Hematopoietic multipotent progenitor cell treated with erythropoietin and hydrocortisone succinate and interleukin-3 and kit ligand, for 6 days (in vitro differentiated cells): Measurements from ENCODE around the gene GNG3.
A peak's percentile ranks its signal among the peaks of the same experiment; 100 is the strongest.
"Not testable (repeated sequence)": the region's sequence is repeated elsewhere in the genome, so short reads cannot be mapped to it uniquely, and the experiment has no call there.

Source experiments
- DNase-seq: peaks from one replicate; pipeline ENCODE4 v3.0.0-alpha.2; 2015

GNG3 gene

GRCh38 chr11:62721994-62722393 is 14.5 kb downstream of the GNG3 start:
- DNase-seq, result peak; percentile 49

GRCh38 chr11:62724171-62724570 is 16.7 kb downstream of the GNG3 start:
- DNase-seq, result no peak

GRCh38 chr11:62725646-62726045 is 18.2 kb downstream of the GNG3 start:
- DNase-seq, result peak; percentile 23

- DNase-seq, result peak; percentile 40
Measured at GRCh38 chr11:62726156-62726914, 18.9 kb downstream of the GNG3 start.

GRCh38 chr11:62726915-62727164 is 19.4 kb downstream of the GNG3 start:
- DNase-seq, result no peak

- DNase-seq, result peak; percentile 100
Measured at GRCh38 chr11:62727165-62727871, 19.8 kb downstream of the GNG3 start, which contains the start of gene HNRNPUL2. Gene HNRNPUL2, minus strand, starts transcription at chr11:62727457. Its CDS starts 301 bp downstream, at chr11:62727156.

- DNase-seq, result peak; percentile 100
Measured at GRCh38 chr11:62727872-62728170, 20.3 kb downstream of the GNG3 start.

- DNase-seq, result peak; percentile 97
Measured at GRCh38 chr11:62728171-62728988, 20.9 kb downstream of the GNG3 start, which contains the start of gene TTC9C. Gene TTC9C, plus strand, starts transcription at chr11:62728486. Its CDS starts 363 bp downstream, at chr11:62728849.

- DNase-seq, result not testable (repeated sequence)
Measured at GRCh38 chr11:62730076-62730475, 22.6 kb downstream of the GNG3 start.

- peak; percentile 73 for DNase-seq
Measured at GRCh38 chr11:62732830-62733229, 25.4 kb downstream of the GNG3 start.

- no peak for DNase-seq
Measured at GRCh38 chr11:62737196-62737595, 29.7 kb downstream of the GNG3 start.

- DNase-seq, result no peak
Measured at GRCh38 chr11:62747475-62748160, 40.1 kb downstream of the GNG3 start.

- not testable (repeated sequence) for DNase-seq
Measured at GRCh38 chr11:62749931-62750330, 42.5 kb downstream of the GNG3 start.

- DNase-seq, result no peak
Measured at GRCh38 chr11:62752177-62752785, 44.8 kb downstream of the GNG3 start.

GRCh38 chr11:62752994-62753735 is 45.7 kb downstream of the GNG3 start:
- no peak for DNase-seq

- DNase-seq, result peak; percentile 100
Measured at GRCh38 chr11:62753736-62754603, 46.5 kb downstream of the GNG3 start, which contains the start of gene ZBTB3. Gene ZBTB3, minus strand, starts transcription at chr11:62754160. Its CDS starts 496 bp downstream, at chr11:62753664.

- DNase-seq, result no peak
Measured at GRCh38 chr11:62755086-62755615, 47.7 kb downstream of the GNG3 start.

- no peak for DNase-seq
Measured at GRCh38 chr11:62757846-62758788, 50.6 kb downstream of the GNG3 start.
